ENCODE measurements around the gene HDGFL3. TPM values are rescaled to one million over a fixed set of nuclear protein-coding genes. Genes with fewer than 3 reads are reported as not detected.

HDGFL3 gene
- total RNA-seq, 1 donor from 2014 or later, result 231 TPM

DNA sequence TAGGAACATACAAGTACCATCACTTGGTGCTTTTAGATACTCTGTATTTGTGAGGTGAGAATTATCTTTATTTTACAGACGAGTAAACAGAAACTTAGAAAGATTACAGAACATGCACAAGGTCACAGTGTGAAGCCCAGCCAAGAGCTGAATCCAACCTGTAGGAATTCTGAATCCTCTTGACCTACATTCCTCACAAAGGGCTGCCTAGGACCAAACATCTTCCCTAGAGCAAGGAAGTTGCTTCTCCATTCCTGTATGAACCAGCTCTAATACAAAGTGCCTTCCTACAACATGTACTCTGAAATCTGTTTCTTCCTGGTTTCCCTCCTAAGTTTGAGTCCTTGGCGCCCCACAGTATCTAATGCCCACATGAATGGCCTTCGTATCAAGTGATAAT is 2.9 kb downstream of the HDGFL3 start:
- TF ChIP-seq EZH2 (IDR thresholded peaks at IDR 0.05), result no peak
- no peak for TF ChIP-seq CTCF (IDR thresholded peaks at IDR 0.05)
- TF ChIP-seq EZH2phosphoT487 (IDR thresholded peaks at IDR 0.05), result no peak
- Histone ChIP-seq H4K20me1 (ENCODE audit: low read depth) (peaks cover 58% of the 10 kb centered on the region), H3F3A (ENCODE audit: low read depth) (peaks cover 16% of the 10 kb centered on the region), H3K27me3 (no peaks in the 10 kb centered on the region), H3K4me2 (peak overlapping the region; percentile 91), H3K79me2 (ENCODE audit: low read depth) (peaks cover 77% of the 10 kb centered on the region), H3K36me3 (peaks cover 3% of the 10 kb centered on the region), H3K4me3 (peak overlapping the region; percentile 99), H3K9ac (peak overlapping the region; percentile 5), H2AFZ (replicated peaks) (no peak overlapping the region), H3K4me1 (peaks cover 31% of the 10 kb centered on the region), H3K9me3 (ENCODE audit: low read depth) (no peaks in the 10 kb centered on the region), H3K27ac (no peak overlapping the region)
- Mint-ChIP-seq H3K36me3 (peaks cover 3% of the 10 kb centered on the region), H3K4me1 (peaks cover 21% of the 10 kb centered on the region), H3K4me3 (peak overlapping the region; percentile 100), H3K9me3 (no peaks in the 10 kb centered on the region), H3K27ac (no peak overlapping the region), H3K27me3 (ENCODE audit: insufficient read depth, low read depth) (peaks cover 3% of the 10 kb centered on the region)
- DNase-seq (ENCODE audit: low spot score), result peak; percentile 39

- Histone ChIP-seq H3K36me3 (peaks cover 3% of the 10 kb centered on the region), H3K4me2 (peak overlapping the region; percentile 13), H4K20me1 (ENCODE audit: low read depth) (peaks cover 63% of the 10 kb centered on the region), H3K27ac (no peak overlapping the region), H3K4me3 (no peak overlapping the region), H3F3A (ENCODE audit: low read depth) (peaks cover 12% of the 10 kb centered on the region), H3K9me3 (ENCODE audit: low read depth) (no peaks in the 10 kb centered on the region), H2AFZ (replicated peaks) (no peak overlapping the region), H3K4me1 (peaks cover 31% of the 10 kb centered on the region), H3K27me3 (no peaks in the 10 kb centered on the region), H3K9ac (no peak overlapping the region), H3K79me2 (ENCODE audit: low read depth) (peaks cover 88% of the 10 kb centered on the region)
- Mint-ChIP-seq H3K9me3 (no peaks in the 10 kb centered on the region), H3K4me3 (no peak overlapping the region), H3K27ac (no peak overlapping the region), H3K4me1 (peaks cover 21% of the 10 kb centered on the region), H3K36me3 (peaks cover 10% of the 10 kb centered on the region), H3K27me3 (ENCODE audit: insufficient read depth, low read depth) (peaks cover 3% of the 10 kb centered on the region)
- TF ChIP-seq CTCF (IDR thresholded peaks at IDR 0.05) (no peak), EZH2 (IDR thresholded peaks at IDR 0.05) (no peak), EZH2phosphoT487 (IDR thresholded peaks at IDR 0.05) (no peak)
- DNase-seq (ENCODE audit: low spot score), result no peak
Observed at GRCh38 chr15:83203543-83203942, 4.1 kb downstream of the HDGFL3 start.

- H3K4me3 Mint-ChIP-seq, result no peak overlapping the region
Observed at GRCh38 chr15:83200589-83200988, 7.0 kb downstream of the HDGFL3 start.

More at GRCh38 chr15:83200589-83200988, 7.0 kb downstream of the HDGFL3 start:
- Mint-ChIP-seq H3K9me3 (peaks cover 2% of the 10 kb centered on the region), H3K36me3 (peaks cover 13% of the 10 kb centered on the region), H3K27ac (no peak overlapping the region), H3K27me3 (ENCODE audit: insufficient read depth, low read depth) (no peaks in the 10 kb centered on the region), H3K4me1 (peaks cover 14% of the 10 kb centered on the region)
- peaks cover 27% of the 10 kb centered on the region for H3K4me1 ChIP-seq
- H3K9ac ChIP-seq, result no peak overlapping the region
- peaks cover 100% of the 10 kb centered on the region for H3K79me2 ChIP-seq (ENCODE audit: low read depth)
- H3K9me3 ChIP-seq (ENCODE audit: low read depth), result no peaks in the 10 kb centered on the region
- H3K4me2 ChIP-seq, result no peak overlapping the region
- no peak overlapping the region for H2AFZ ChIP-seq (replicated peaks)
- H3K27ac ChIP-seq, result no peak overlapping the region
- TF ChIP-seq EZH2 (IDR thresholded peaks at IDR 0.05), result no peak
- no peak for TF ChIP-seq CTCF (IDR thresholded peaks at IDR 0.05)
- no peak for TF ChIP-seq EZH2phosphoT487 (IDR thresholded peaks at IDR 0.05)
- H4K20me1 ChIP-seq (ENCODE audit: low read depth), result peaks cover 77% of the 10 kb centered on the region
- no peak for DNase-seq (ENCODE audit: low spot score)
- H3K27me3 ChIP-seq, result no peaks in the 10 kb centered on the region
- no peaks in the 10 kb centered on the region for H3F3A ChIP-seq (ENCODE audit: low read depth)
- peaks cover 3% of the 10 kb centered on the region for H3K36me3 ChIP-seq
- H3K4me3 ChIP-seq, result no peak overlapping the region

Measured in neural progenitor cell (in vitro differentiated cells).